ENCODE data around the gene ZNF585A. TPM values are rescaled to one million over a fixed set of nuclear protein-coding genes. Genes with fewer than 3 reads are reported as not detected.

ZNF585A gene
- total and polyA plus RNA-seq, 2 of the 8 experiments (the other 6 are each of a cell fraction or from before 2014, with no cell fraction given) = 4.5 to 8.3 TPM

DNA sequence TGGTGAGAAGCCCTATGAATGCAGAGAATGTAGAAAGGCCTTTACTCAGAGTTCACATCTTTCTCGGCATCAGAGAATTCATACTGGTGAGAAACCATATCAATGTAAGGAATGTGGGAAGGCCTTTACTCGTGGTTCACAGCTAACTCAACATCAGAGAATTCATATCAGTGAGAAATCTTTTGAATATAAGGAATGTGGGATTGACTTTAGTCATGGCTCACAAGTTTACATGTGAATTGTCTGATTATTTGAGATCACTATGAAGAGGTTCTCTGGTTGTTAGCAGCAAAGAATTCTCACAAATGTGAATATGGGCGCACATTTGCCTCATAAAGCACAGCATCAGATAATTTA is 43.7 kb downstream of the ZNF585A start:
- H3K27me3 ChIP-seq (replicated peaks in 1 of 4; ENCODE audit: control insufficient read depth in 3 of 4, extremely low read depth in 1 of 4, insufficient read depth in 3 of 4, low read length in 3 of 4) = no peaks in the 10 kb centered on the region; a peak in 1 of 7 replicates
- H3K23ac ChIP-seq (ENCODE audit: insufficient read length) = no peak overlapping the region
- no peak overlapping the region for H3K14ac ChIP-seq (ENCODE audit: insufficient read length)
- peaks cover 3 to 30% (median 17%) of the 10 kb centered on the region in 4 experiments; a peak in 7 of 8 replicates for H3K36me3 ChIP-seq (ENCODE audit: control insufficient read depth in 2 of 4, insufficient read depth in 4 of 4, low read length in 3 of 4)
- no peaks in the 10 kb centered on the region for H3K79me1 ChIP-seq (ENCODE audit: low read depth, low read length)
- no peak overlapping the region for H2AFZ ChIP-seq (ENCODE audit: low read length)
- WGBS, 2 experiments (ENCODE audit: extremely low coverage in 1 of 2, insufficient coverage in 1 of 2, insufficient read length in 1 of 2, insufficient replicate concordance in 2 of 2, low coverage in 1 of 2, low lambda C conversion rate in 2 of 2, missing lambda C conversion rate in 1 of 2) = 74% methylated on average over 3 of the region's 3 CpGs; no CpG with 5 or more reads in 1 of the 2 experiments
- H3K9ac ChIP-seq (replicated peaks in 1 of 4; ENCODE audit: extremely low read depth in 1 of 4, low read depth in 3 of 4, low read length in 3 of 4) = no peak overlapping the region
- no peak overlapping the region for H3K56ac ChIP-seq (replicated peaks; ENCODE audit: insufficient read length, low read depth, low read length)
- H2BK20ac ChIP-seq (ENCODE audit: low read length) = no peak overlapping the region
- H3K4ac ChIP-seq (replicated peaks; ENCODE audit: insufficient read length, low read depth, low read length) = no peak overlapping the region
- H2BK12ac ChIP-seq (ENCODE audit: low read depth, low read length) = no peak overlapping the region
- H2BK120ac ChIP-seq (replicated peaks; ENCODE audit: low read depth, low read length) = no peak overlapping the region
- H4K91ac ChIP-seq (replicated peaks; ENCODE audit: insufficient read length, low read length) = no peak overlapping the region
- no peaks in the 10 kb centered on the region for H3K4me1 ChIP-seq (replicated peaks in 1 of 4; ENCODE audit: control insufficient read depth in 3 of 4, insufficient read depth in 4 of 4, low read length in 3 of 4)
- no peak overlapping the region for H4K5ac ChIP-seq (ENCODE audit: insufficient read length, low read depth, low read length)
- H2AK5ac ChIP-seq (ENCODE audit: low read depth, low read length) = no peak overlapping the region
- no peaks in the 10 kb centered on the region for H3K79me2 ChIP-seq (ENCODE audit: control insufficient read depth in 1 of 2, insufficient read depth in 2 of 2, low read length in 2 of 2)
- no peak overlapping the region for H3K4me2 ChIP-seq (ENCODE audit: insufficient read depth in 1 of 2, low read depth in 2 of 2, low read length in 2 of 2)
- H3K23me2 ChIP-seq (ENCODE audit: low read depth, low read length) = no peaks in the 10 kb centered on the region
- H4K20me1 ChIP-seq (replicated peaks in 1 of 2; ENCODE audit: control insufficient read depth in 1 of 2, insufficient read depth in 2 of 2, low read length in 2 of 2) = no peaks in the 10 kb centered on the region
- DNase-seq (ENCODE audit: low read depth in 1 of 2, low spot score in 2 of 2) (no peak), FAIRE-seq (no peak)
- H4K8ac ChIP-seq (ENCODE audit: extremely low read depth, insufficient read depth, low read length) = no peak overlapping the region
- peaks cover 89 to 96% of the 10 kb centered on the region in 2 experiments for H3K9me3 ChIP-seq (ENCODE audit: insufficient read depth in 2 of 2, low read depth in 1 of 2, low read length in 1 of 2)
- TF ChIP-seq GABPA (IDR thresholded peaks at IDR 0.05; ENCODE audit: borderline replicate concordance, insufficient read depth, low read length) = no peak
- no peak for TF ChIP-seq CTBP2 (IDR thresholded peaks at IDR 0.05; ENCODE audit: borderline replicate concordance, insufficient read depth, insufficient read length, low read length)
- no peak for TF ChIP-seq FOSL1 (IDR thresholded peaks at IDR 0.05; ENCODE audit: insufficient read depth, low read depth, low read length)
- H3K4me3 ChIP-seq (ENCODE audit: extremely low read depth in 1 of 4, insufficient read depth in 2 of 4, low read depth in 3 of 4, low read length in 4 of 4) = peak overlapping the region in 1 of 4 experiments; percentile 10; a peak in 1 of 8 replicates
- H2BK15ac ChIP-seq (ENCODE audit: low read length) = no peak overlapping the region
- H3K18ac ChIP-seq (ENCODE audit: extremely low read depth, low read length) = no peak overlapping the region
- POLR2A ChIA-PET (ENCODE audit: partially characterized antibody) = no interaction called here
- no peak overlapping the region for H2BK5ac ChIP-seq (ENCODE audit: low read depth, low read length)
- CTCF ChIA-PET (ENCODE audit: partially characterized antibody) = no interaction called here
- H3K27ac ChIP-seq (ENCODE audit: low read depth, low read length) = no peak overlapping the region

Measured in H1 (cell line).